Measurements from ENCODE around the gene RASA4. TPM values are rescaled to one million over a fixed set of nuclear protein-coding genes. Genes with fewer than 3 reads are reported as not detected.
"Not testable (repeated sequence)": the region's sequence is repeated elsewhere in the genome, so short reads cannot be mapped to it uniquely, and the experiment has no call there.

Gene RASA4
- total and polyA plus RNA-seq, 4 experiments from 2014 or later, result 7.7 to 43.3 (median 31.0) TPM

- H3K27me3 ChIP-seq (ENCODE audit: insufficient read depth, low read length); H3K4me3 ChIP-seq (ENCODE audit: low read length in 2 of 2); H3K36me3 ChIP-seq (ENCODE audit: insufficient read depth, low read length); DNase-seq; H3K27me3 Mint-ChIP-seq; H3K36me3 Mint-ChIP-seq; H3K27ac ChIP-seq (ENCODE audit: low read depth, low read length); H3K4me3 Mint-ChIP-seq; CTCF ChIA-PET (ENCODE audit: partially characterized antibody); H3K9me3 ChIP-seq (ENCODE audit: control insufficient read depth in 1 of 2, low read length in 2 of 2); H3K4me1 Mint-ChIP-seq; H3K27ac Mint-ChIP-seq; POLR2A ChIA-PET (ENCODE audit: partially characterized antibody); intact Hi-C loops (cut with micrococcal nuclease); H3K9me3 Mint-ChIP-seq; H3K4me1 ChIP-seq (ENCODE audit: insufficient read depth, low read length): not testable (repeated sequence)
Measured at GRCh38 chr7:102578486-102578885, 38.1 kb downstream of the RASA4 start.

GRCh38 chr7:102577315-102578240 lies 39.0 kb downstream of the RASA4 start:
- H3K4me1 Mint-ChIP-seq; H3K27ac ChIP-seq (ENCODE audit: low read depth, low read length); H3K27me3 ChIP-seq (ENCODE audit: insufficient read depth, low read length); H3K27me3 Mint-ChIP-seq; H3K4me3 ChIP-seq (ENCODE audit: low read length in 2 of 2); intact Hi-C loops (cut with micrococcal nuclease); DNase-seq; H3K4me1 ChIP-seq (ENCODE audit: insufficient read depth, low read length); H3K27ac Mint-ChIP-seq; H3K36me3 ChIP-seq (ENCODE audit: insufficient read depth, low read length); H3K9me3 ChIP-seq (ENCODE audit: control insufficient read depth in 1 of 2, low read length in 2 of 2); H3K36me3 Mint-ChIP-seq; H3K9me3 Mint-ChIP-seq; POLR2A ChIA-PET (ENCODE audit: partially characterized antibody); CTCF ChIA-PET (ENCODE audit: partially characterized antibody); H3K4me3 Mint-ChIP-seq: not testable (repeated sequence)

- H3K27me3 ChIP-seq (ENCODE audit: insufficient read depth, low read length); H3K36me3 ChIP-seq (ENCODE audit: insufficient read depth, low read length); H3K4me3 ChIP-seq (ENCODE audit: low read length in 2 of 2); H3K27ac ChIP-seq (ENCODE audit: low read depth, low read length); CTCF ChIA-PET (ENCODE audit: partially characterized antibody); H3K4me3 Mint-ChIP-seq; DNase-seq; H3K27me3 Mint-ChIP-seq; POLR2A ChIA-PET (ENCODE audit: partially characterized antibody); H3K4me1 Mint-ChIP-seq; H3K9me3 Mint-ChIP-seq; H3K4me1 ChIP-seq (ENCODE audit: insufficient read depth, low read length); intact Hi-C loops (cut with micrococcal nuclease); H3K36me3 Mint-ChIP-seq; H3K9me3 ChIP-seq (ENCODE audit: control insufficient read depth in 1 of 2, low read length in 2 of 2); H3K27ac Mint-ChIP-seq: not testable (repeated sequence)
Measured at GRCh38 chr7:102576363-102576762, 40.2 kb downstream of the RASA4 start.

GRCh38 chr7:102574607-102575006 lies 41.9 kb downstream of the RASA4 start:
- CTCF ChIA-PET (ENCODE audit: partially characterized antibody); H3K4me3 ChIP-seq (ENCODE audit: low read length in 2 of 2); POLR2A ChIA-PET (ENCODE audit: partially characterized antibody); H3K36me3 Mint-ChIP-seq; H3K4me3 Mint-ChIP-seq; H3K4me1 ChIP-seq (ENCODE audit: insufficient read depth, low read length); DNase-seq; H3K9me3 ChIP-seq (ENCODE audit: control insufficient read depth in 1 of 2, low read length in 2 of 2); H3K27ac ChIP-seq (ENCODE audit: low read depth, low read length); H3K36me3 ChIP-seq (ENCODE audit: insufficient read depth, low read length); H3K27ac Mint-ChIP-seq; H3K4me1 Mint-ChIP-seq; H3K27me3 ChIP-seq (ENCODE audit: insufficient read depth, low read length); intact Hi-C loops (cut with micrococcal nuclease); H3K27me3 Mint-ChIP-seq; H3K9me3 Mint-ChIP-seq: not testable (repeated sequence)

- Histone ChIP-seq H3K27ac (ENCODE audit: low read depth, low read length) (peak within 1 kb of the TSS; percentile 73), H3K4me3 (ENCODE audit: low read length in 2 of 2) (peak within 1 kb of the TSS in 1 of 2 donors; percentile 73)
- H3K27me3 Mint-ChIP-seq; H3K36me3 ChIP-seq (ENCODE audit: insufficient read depth, low read length); H3K9me3 Mint-ChIP-seq; POLR2A ChIA-PET (ENCODE audit: partially characterized antibody); H3K36me3 Mint-ChIP-seq; H3K27me3 ChIP-seq (ENCODE audit: insufficient read depth, low read length); intact Hi-C loops (cut with micrococcal nuclease); H3K4me1 Mint-ChIP-seq; H3K4me1 ChIP-seq (ENCODE audit: insufficient read depth, low read length); CTCF ChIA-PET (ENCODE audit: partially characterized antibody); H3K9me3 ChIP-seq (ENCODE audit: control insufficient read depth in 1 of 2, low read length in 2 of 2): not testable (repeated sequence)
- Mint-ChIP-seq H3K4me3 (peak within 1 kb of the TSS; percentile 88 to 97 (median 91)), H3K27ac (peak within 1 kb of the TSS; percentile 83 to 97 (median 90))
- DNase-seq, result peak; percentile 90 to 100 (median 99)
Measured at GRCh38 chr7:102572261-102573239, 44.0 kb downstream of the RASA4 start, which contains the start of gene POLR2J3. Gene POLR2J3 (minus strand): TSS chr7:102572583. CDS start chr7:102572521, 62 bp downstream.

GRCh38 chr7:102568620-102569019 lies 47.9 kb downstream of the RASA4 start:
- H3K4me3 Mint-ChIP-seq; H3K27ac ChIP-seq (ENCODE audit: low read depth, low read length); POLR2A ChIA-PET (ENCODE audit: partially characterized antibody); H3K27ac Mint-ChIP-seq; H3K36me3 ChIP-seq (ENCODE audit: insufficient read depth, low read length); CTCF ChIA-PET (ENCODE audit: partially characterized antibody); H3K36me3 Mint-ChIP-seq; H3K27me3 Mint-ChIP-seq; intact Hi-C loops (cut with micrococcal nuclease); H3K4me1 Mint-ChIP-seq; H3K9me3 Mint-ChIP-seq; H3K4me1 ChIP-seq (ENCODE audit: insufficient read depth, low read length); H3K4me3 ChIP-seq (ENCODE audit: low read length in 2 of 2); H3K9me3 ChIP-seq (ENCODE audit: control insufficient read depth in 1 of 2, low read length in 2 of 2); H3K27me3 ChIP-seq (ENCODE audit: insufficient read depth, low read length); DNase-seq: not testable (repeated sequence)

- CTCF ChIA-PET (ENCODE audit: partially characterized antibody); H3K4me3 ChIP-seq (ENCODE audit: low read length in 2 of 2); H3K9me3 Mint-ChIP-seq; H3K27ac Mint-ChIP-seq; DNase-seq; H3K9me3 ChIP-seq (ENCODE audit: control insufficient read depth in 1 of 2, low read length in 2 of 2); H3K36me3 Mint-ChIP-seq; H3K27ac ChIP-seq (ENCODE audit: low read depth, low read length); H3K4me1 ChIP-seq (ENCODE audit: insufficient read depth, low read length); H3K4me1 Mint-ChIP-seq; intact Hi-C loops (cut with micrococcal nuclease); H3K36me3 ChIP-seq (ENCODE audit: insufficient read depth, low read length); POLR2A ChIA-PET (ENCODE audit: partially characterized antibody); H3K27me3 ChIP-seq (ENCODE audit: insufficient read depth, low read length); H3K27me3 Mint-ChIP-seq; H3K4me3 Mint-ChIP-seq: not testable (repeated sequence)
Measured at GRCh38 chr7:102550808-102551422, 65.6 kb downstream of the RASA4 start, which contains the start of gene SPDYE2. Gene SPDYE2 (plus strand): TSS chr7:102551226. CDS start chr7:102553256, 2,030 bp downstream.
